BE2C (cell line): ENCODE measurements around the gene IRF7. TPM values are rescaled to one million over a fixed set of nuclear protein-coding genes. Genes with fewer than 3 reads are reported as not detected.

Experiments used
- DNase-seq: peaks from one replicate; pipeline ENCODE4 v3.0.0-alpha.2; 2020
- H3K27me3 ChIP-seq: fragments of 250-450 bp; sonication (Bioruptor Pico); 2 replicates; pipeline ENCODE4 v1.5.1; 2020; ENCODE audit warnings: mild to moderate bottlenecking
- H3K36me3 ChIP-seq: fragments of 250-450 bp; sonication (Bioruptor Pico); 2 replicates; pipeline ENCODE4 v1.5.1; 2020; ENCODE audit warnings: mild to moderate bottlenecking
- H3K4me1 ChIP-seq: fragments of 250-450 bp; sonication (Bioruptor Pico); 2 replicates; pipeline ENCODE4 v1.5.1; 2020
- H3K4me3 ChIP-seq: 2 replicates; pipeline ENCODE4 v1.5.1; 2011; ENCODE audit warnings: low read depth, low read length
- H3K9me3 ChIP-seq: fragments of 250-450 bp; sonication (Bioruptor Pico); 2 replicates; pipeline ENCODE4 v1.5.1; 2020
- polyA plus RNA-seq: library from polyadenylated mRNA; unstranded; fragments of >200 nt; gene quantifications from one replicate; pipeline ENCODE4 v1.2.1, GENCODE V29; 2012; ENCODE audit warnings: low read depth, missing spikeins; ENCODE audit not compliant: insufficient read length, insufficient read depth
- TF ChIP-seq, protein P1 (sequence below): IDR thresholded peaks from 2 replicates; pipeline ENCODE4 v1.5.1; 2012; ENCODE audit warnings: mild to moderate bottlenecking, low read depth, low read length

The IRF7 gene
- polyA plus RNA-seq = 14.4 TPM

GRCh38 chr11:615504-616319 lies at the start of gene IRF7:
Gene IRF7 (minus strand): TSS chr11:615950. CDS start chr11:615364, 586 bp downstream.
- Histone ChIP-seq H3K4me1 (peaks cover 11% of the 10 kb centered on the region), H3K9me3 (no peaks in the 10 kb centered on the region), H3K4me3 (peak within 1 kb of the TSS; percentile 58), H3K27me3 (no peaks in the 10 kb centered on the region), H3K36me3 (peaks cover 11% of the 10 kb centered on the region)
- TF ChIP-seq, protein P1, sequence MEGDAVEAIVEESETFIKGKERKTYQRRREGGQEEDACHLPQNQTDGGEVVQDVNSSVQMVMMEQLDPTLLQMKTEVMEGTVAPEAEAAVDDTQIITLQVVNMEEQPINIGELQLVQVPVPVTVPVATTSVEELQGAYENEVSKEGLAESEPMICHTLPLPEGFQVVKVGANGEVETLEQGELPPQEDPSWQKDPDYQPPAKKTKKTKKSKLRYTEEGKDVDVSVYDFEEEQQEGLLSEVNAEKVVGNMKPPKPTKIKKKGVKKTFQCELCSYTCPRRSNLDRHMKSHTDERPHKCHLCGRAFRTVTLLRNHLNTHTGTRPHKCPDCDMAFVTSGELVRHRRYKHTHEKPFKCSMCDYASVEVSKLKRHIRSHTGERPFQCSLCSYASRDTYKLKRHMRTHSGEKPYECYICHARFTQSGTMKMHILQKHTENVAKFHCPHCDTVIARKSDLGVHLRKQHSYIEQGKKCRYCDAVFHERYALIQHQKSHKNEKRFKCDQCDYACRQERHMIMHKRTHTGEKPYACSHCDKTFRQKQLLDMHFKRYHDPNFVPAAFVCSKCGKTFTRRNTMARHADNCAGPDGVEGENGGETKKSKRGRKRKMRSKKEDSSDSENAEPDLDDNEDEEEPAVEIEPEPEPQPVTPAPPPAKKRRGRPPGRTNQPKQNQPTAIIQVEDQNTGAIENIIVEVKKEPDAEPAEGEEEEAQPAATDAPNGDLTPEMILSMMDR = no peak
- peak; percentile 87 for DNase-seq

GRCh38 chr11:665062-665703 lies 49.4 kb upstream of the IRF7 start:
- DNase-seq = no peak
- H3K36me3 ChIP-seq = no peaks in the 10 kb centered on the region; the same call in none of the 2 replicates
- TF ChIP-seq, protein P1 = no peak
- H3K4me3 ChIP-seq = no peak overlapping the region
- H3K27me3 ChIP-seq = no peaks in the 10 kb centered on the region
- H3K9me3 ChIP-seq = no peaks in the 10 kb centered on the region
- no peaks in the 10 kb centered on the region for H3K4me1 ChIP-seq

DNA sequence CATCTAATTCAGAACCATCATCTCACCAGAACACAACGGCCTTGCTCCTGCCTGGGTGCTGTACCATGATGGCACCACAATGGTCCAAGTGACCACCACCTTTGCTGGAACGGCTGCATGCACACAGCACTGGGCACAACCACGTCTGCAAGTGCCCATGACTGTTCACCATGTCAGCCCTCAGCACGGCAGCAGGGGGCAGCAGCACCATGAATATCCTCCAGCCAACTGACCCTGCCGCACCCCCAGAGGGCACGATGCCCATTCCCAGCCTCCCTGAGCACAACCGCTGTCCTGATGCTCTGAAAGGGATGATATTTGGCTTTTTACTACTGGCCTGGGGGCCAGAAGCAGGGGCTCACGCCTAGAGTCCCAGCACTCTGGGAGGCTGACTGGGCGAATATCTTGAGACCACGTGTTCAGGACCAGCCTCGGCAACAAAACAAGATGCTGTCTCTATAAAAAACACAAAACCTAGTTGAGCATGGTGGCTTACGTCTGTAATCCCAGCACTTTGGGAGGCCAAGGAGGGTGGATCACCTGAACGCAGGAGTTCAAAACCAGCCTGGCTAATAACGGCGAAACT lies 47.0 kb upstream of the IRF7 start:
- Histone ChIP-seq H3K4me3 (no peak overlapping the region), H3K36me3 (no peaks in the 10 kb centered on the region; the same call in none of the 2 replicates), H3K9me3 (no peaks in the 10 kb centered on the region), H3K27me3 (no peaks in the 10 kb centered on the region), H3K4me1 (no peaks in the 10 kb centered on the region)
- peak; percentile 63 for DNase-seq
- TF ChIP-seq, protein P1 = peak; percentile 56

- TF ChIP-seq, protein P1 = no peak
- H3K27me3 ChIP-seq = no peaks in the 10 kb centered on the region
- no peaks in the 10 kb centered on the region for H3K4me1 ChIP-seq
- H3K9me3 ChIP-seq = no peaks in the 10 kb centered on the region
- H3K4me3 ChIP-seq = no peak overlapping the region
- no peaks in the 10 kb centered on the region; the same call in none of the 2 replicates for H3K36me3 ChIP-seq
- no peak for DNase-seq
These were observed 45.1 kb upstream of the IRF7 start for GRCh38 chr11:660681-661444.

DNA sequence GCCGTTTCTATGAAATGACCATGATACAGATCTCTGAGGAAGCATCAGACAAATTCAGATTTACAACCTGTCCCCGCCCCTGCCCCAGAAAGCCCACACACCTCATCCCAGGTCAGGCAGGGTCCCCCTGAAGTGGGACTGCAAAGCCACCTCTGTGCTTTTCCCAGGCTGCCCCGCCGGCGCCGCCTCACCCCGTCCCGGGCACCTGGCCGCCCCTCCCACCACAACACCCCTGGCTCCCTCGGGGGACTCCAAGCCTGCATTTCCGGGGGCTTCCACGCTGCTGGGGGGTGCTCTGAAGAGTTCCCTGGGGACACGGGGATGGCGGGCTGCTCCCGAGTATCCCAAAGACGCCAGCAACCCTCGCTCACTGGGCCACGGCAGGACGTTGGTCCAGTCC lies 44.5 kb upstream of the IRF7 start:
- Histone ChIP-seq H3K4me1 (no peaks in the 10 kb centered on the region), H3K36me3 (no peaks in the 10 kb centered on the region; the same call in none of the 2 replicates), H3K4me3 (no peak overlapping the region), H3K9me3 (no peaks in the 10 kb centered on the region), H3K27me3 (no peaks in the 10 kb centered on the region)
- TF ChIP-seq, protein P1 = no peak
- DNase-seq = no peak
